GM23248 (cell line): ENCODE measurements around the gene ZNF112. TPM values are rescaled to one million over a fixed set of nuclear protein-coding genes. Genes with fewer than 3 reads are reported as not detected.

Source experiments
- DNase-seq: peaks from one replicate; pipeline ENCODE4 v3.0.0-alpha.2; 2015
- H2AFZ ChIP-seq: fragments of 200-600 bp; sonication (generic); 2 replicates; pipeline ENCODE4 v1.6.1; 2016; ENCODE audit warnings: antibody characterized with exemption
- H3F3A ChIP-seq: fragments of 200-600 bp; sonication (generic); 2 replicates; pipeline ENCODE4 v1.6.1; 2016; ENCODE audit warnings: mild to moderate bottlenecking, antibody characterized with exemption, mixed run types; ENCODE audit not compliant: insufficient read depth
- H3K27ac ChIP-seq: fragments of 200-600 bp; sonication (generic); 2 replicates; pipeline ENCODE4 v1.5.1; 2016; ENCODE audit warnings: mild to moderate bottlenecking
- H3K27me3 ChIP-seq: fragments of 200-600 bp; sonication (generic); replicated peaks from 2 replicates; pipeline ENCODE4 v1.6.1; 2016; ENCODE audit warnings: mild to moderate bottlenecking; ENCODE audit not compliant: insufficient read depth
- H3K36me3 ChIP-seq: fragments of 200-600 bp; sonication (generic); 2 replicates; pipeline ENCODE4 v1.6.1; 2016; ENCODE audit warnings: low read depth, mild to moderate bottlenecking
- H3K4me1 ChIP-seq: fragments of 200-600 bp; sonication (generic); 2 replicates; pipeline ENCODE4 v1.6.1; 2016; ENCODE audit warnings: mild to moderate bottlenecking; ENCODE audit not compliant: insufficient read depth
- H3K4me2 ChIP-seq: fragments of 200-600 bp; sonication (generic); one replicate; pipeline ENCODE4 v1.6.1; 2016; ENCODE audit warnings: mild to moderate bottlenecking; ENCODE audit not compliant: unreplicated experiment
- H3K4me3 ChIP-seq: fragments of 200-600 bp; sonication (generic); 2 replicates; pipeline ENCODE4 v1.5.1; 2016; ENCODE audit warnings: mild to moderate bottlenecking
- H3K79me2 ChIP-seq: fragments of 200-600 bp; sonication (generic); 2 replicates; pipeline ENCODE4 v1.6.1; 2016; ENCODE audit warnings: mild to moderate bottlenecking; ENCODE audit not compliant: insufficient read depth
- H3K9ac ChIP-seq: fragments of 200-600 bp; sonication (generic); 2 replicates; pipeline ENCODE4 v1.6.1; 2016; ENCODE audit warnings: mild to moderate bottlenecking
- H3K9me2 ChIP-seq: fragments of 200-600 bp; sonication (generic); 2 replicates; pipeline ENCODE4 v1.6.1; 2016; ENCODE audit warnings: mixed run types, mild to moderate bottlenecking, moderate library complexity; ENCODE audit not compliant: insufficient read depth
- H3K9me3 ChIP-seq: fragments of 200-600 bp; sonication (generic); one replicate; pipeline ENCODE4 v1.6.1; 2017; ENCODE audit warnings: low read depth
- H4K20me1 ChIP-seq: fragments of 200-600 bp; sonication (generic); 2 replicates; pipeline ENCODE4 v1.6.0; 2016; ENCODE audit not compliant: insufficient read depth
- EZH2 ChIP-seq: fragments of 200-600 bp; sonication (generic); IDR thresholded peaks from 2 replicates; pipeline ENCODE4 v1.6.1; 2018; ENCODE audit warnings: antibody characterized with exemption, mild to moderate bottlenecking; ENCODE audit not compliant: insufficient read depth, poor library complexity, severe bottlenecking
- EZH2phosphoT487 ChIP-seq: fragments of 200-600 bp; sonication (generic); IDR thresholded peaks from 2 replicates; pipeline ENCODE4 v1.6.1; 2018; ENCODE audit warnings: antibody characterized with exemption, moderate library complexity, mild to moderate bottlenecking, low read depth; ENCODE audit not compliant: insufficient read depth
- WGBS, 2 experiments: methylation state at CpG; one replicate each; pipeline ENCODE4 v1.1.6; 2015 to 2017; ENCODE audit warnings: low lambda C conversion rate in 2 of 2, low coverage in 1 of 2; ENCODE audit errors: missing lambda C conversion rate in 2 of 2; 5-methylcytosine and 5-hydroxymethylcytosine counted together
- in situ Hi-C: fragments of 300-500 bp; cut with MboI; formaldehyde crosslinking; loops from 2 replicates; pipeline ENCODE4 v1.15.0; 2020
- polyA plus RNA-seq: library from polyadenylated mRNA; unstranded; fragments of >200 nt; fragmentation: Nextera tagmentation; extraction: Ambion mirVana; gene quantifications from 2 replicates; pipeline ENCODE4 v1.2.1, GENCODE V29; 2016
- total RNA-seq: library from RNA; depleted of rRNA; stranded (reverse); fragments of >200 nt; shearing (Covaris generic); gene quantifications from 2 replicates; pipeline ENCODE4 v1.2.3, GENCODE V29; 2014

Gene ZNF112
- total and polyA plus RNA-seq, 2 experiments from 2014 or later = 5.6 TPM

GRCh38 chr19:44371815-44372480 is 15.5 kb upstream of the ZNF112 start:
- Histone ChIP-seq H3K4me2 (no peak overlapping the region), H3F3A (no peaks in the 10 kb centered on the region), H3K4me1 (no peaks in the 10 kb centered on the region), H3K9me2 (no peaks in the 10 kb centered on the region), H4K20me1 (no peaks in the 10 kb centered on the region), H2AFZ (peak overlapping the region; percentile 58), H3K27ac (no peak overlapping the region), H3K4me3 (no peak overlapping the region), H3K9me3 (no peaks in the 10 kb centered on the region), H3K79me2 (no peaks in the 10 kb centered on the region), H3K27me3 (no peaks in the 10 kb centered on the region), H3K9ac (no peak overlapping the region), H3K36me3 (no peaks in the 10 kb centered on the region)
- no peak for DNase-seq
- WGBS, 2 experiments = 23 to 25% methylated on average over 20 of the region's 20 CpGs
- TF ChIP-seq EZH2phosphoT487 = no peak
- TF ChIP-seq EZH2 = no peak
- in situ Hi-C loops = no loop called here

DNA sequence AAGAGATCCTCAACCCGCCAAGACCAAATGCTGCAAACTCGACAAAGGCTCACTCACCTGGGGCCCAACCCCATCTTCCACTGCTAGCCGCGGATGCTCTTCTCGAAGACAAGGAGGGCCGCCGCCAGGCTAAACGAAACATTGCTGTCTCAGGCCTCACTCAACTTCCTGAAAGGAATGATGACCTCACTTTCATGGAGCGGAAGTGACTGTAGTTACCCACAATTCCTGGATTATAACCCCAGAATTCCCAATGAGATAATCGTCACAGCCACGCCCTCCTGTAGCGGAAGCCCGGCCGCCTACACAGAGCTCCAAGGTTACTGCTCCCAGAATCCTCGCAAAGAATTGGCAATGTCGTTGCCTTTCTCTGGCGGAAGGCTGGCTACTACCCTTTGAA is 10.5 kb upstream of the ZNF112 start:
- Histone ChIP-seq H2AFZ (no peak overlapping the region), H3K79me2 (no peaks in the 10 kb centered on the region), H3K4me2 (no peak overlapping the region), H3K36me3 (no peaks in the 10 kb centered on the region), H3K4me1 (no peaks in the 10 kb centered on the region), H3K27ac (no peak overlapping the region), H4K20me1 (no peaks in the 10 kb centered on the region), H3K27me3 (no peaks in the 10 kb centered on the region), H3K9me3 (no peaks in the 10 kb centered on the region), H3K9me2 (no peaks in the 10 kb centered on the region), H3K9ac (no peak overlapping the region), H3K4me3 (no peak overlapping the region), H3F3A (no peaks in the 10 kb centered on the region)
- no peak for TF ChIP-seq EZH2
- no peak for TF ChIP-seq EZH2phosphoT487
- 41 to 46% methylated on average over 17 of the region's 17 CpGs for WGBS, 2 experiments
- no peak for DNase-seq
- in situ Hi-C loops = no loop called here

GRCh38 chr19:44346556-44346955 is 9.9 kb downstream of the ZNF112 start:
- H3K27ac ChIP-seq = no peak overlapping the region
- peaks cover 80% of the 10 kb centered on the region for H3K79me2 ChIP-seq
- 78 to 85% methylated on average over 4 of the region's 4 CpGs for WGBS, 2 experiments
- no peaks in the 10 kb centered on the region for H3K36me3 ChIP-seq
- H4K20me1 ChIP-seq = no peaks in the 10 kb centered on the region
- no peaks in the 10 kb centered on the region for H3F3A ChIP-seq
- H3K4me2 ChIP-seq = no peak overlapping the region
- no peak for DNase-seq
- TF ChIP-seq EZH2phosphoT487 = no peak
- TF ChIP-seq EZH2 = no peak
- in situ Hi-C loops = no loop called here
- no peaks in the 10 kb centered on the region for H3K4me1 ChIP-seq
- no peak overlapping the region for H3K4me3 ChIP-seq
- H3K9me2 ChIP-seq = no peaks in the 10 kb centered on the region
- H3K27me3 ChIP-seq = no peaks in the 10 kb centered on the region
- H3K9ac ChIP-seq = no peak overlapping the region
- no peaks in the 10 kb centered on the region for H3K9me3 ChIP-seq
- no peak overlapping the region for H2AFZ ChIP-seq

GRCh38 chr19:44345959-44346358 is 10.5 kb downstream of the ZNF112 start:
- no peaks in the 10 kb centered on the region for H3K9me3 ChIP-seq
- H3K27ac ChIP-seq = no peak overlapping the region
- no peaks in the 10 kb centered on the region for H4K20me1 ChIP-seq
- 81 to 93% methylated on average over 4 of the region's 4 CpGs for WGBS, 2 experiments
- H3F3A ChIP-seq = no peaks in the 10 kb centered on the region
- no peaks in the 10 kb centered on the region for H3K4me1 ChIP-seq
- H3K79me2 ChIP-seq = peaks cover 74% of the 10 kb centered on the region
- no peaks in the 10 kb centered on the region for H3K9me2 ChIP-seq
- in situ Hi-C loops = no loop called here
- no peak overlapping the region for H2AFZ ChIP-seq
- H3K4me2 ChIP-seq = no peak overlapping the region
- H3K9ac ChIP-seq = no peak overlapping the region
- TF ChIP-seq EZH2 (no peak), EZH2phosphoT487 (no peak)
- no peak for DNase-seq
- H3K4me3 ChIP-seq = no peak overlapping the region
- no peaks in the 10 kb centered on the region for H3K27me3 ChIP-seq
- peaks cover 3% of the 10 kb centered on the region; the same call in 1 of the 2 replicates for H3K36me3 ChIP-seq
